Spleen (tissue), 7 donors: ENCODE data around the gene ONECUT2.

Experiments used
- POLR2A ChIP-seq, 3 donors: fragments of 450-650 bp; IDR thresholded peaks; one replicate each; pipeline ENCODE4 v1.5.1; 2017; ENCODE audit warnings: antibody characterized with exemption in 3 of 3, mild to moderate bottlenecking in 1 of 3
- POLR2AphosphoS5 ChIP-seq, 3 donors: sonication (generic); formaldehyde crosslinking; IDR thresholded peaks; one replicate each; pipeline ENCODE4 v1.5.1; 2017; ENCODE audit warnings: antibody characterized with exemption in 3 of 3
- TF ChIP-seq, protein P1 (sequence below), 11 experiments: fragments of 200-600 bp in 7 of 11; fragments of 450-650 bp in 4 of 11; sonication (generic) in 4 of 11; IDR thresholded peaks in 8 of 11; conservative IDR thresholded peaks in 3 of 11; 1 replicate in 7 of 11; 2 replicates in 4 of 11; pipeline versions ENCODE4 v1.4.0 to v1.8.0; 2016 to 2021; ENCODE audit warnings: antibody characterized with exemption in 11 of 11, inconsistent platforms in 4 of 11, mild to moderate bottlenecking in 1 of 11
- donor health status: DM: no; HTN: no; CAD: no; lungs with moderate emphysema.
- donor health status: DM: no; HTN: no; CAD: no.
- donor health status: DM: no; HTN: no; CAD: no.

GRCh38 chr18:57438743-57439608 is 3.8 kb downstream of the ONECUT2 start:
- TF ChIP-seq POLR2AphosphoS5 (IDR thresholded peaks at IDR 0.05) (no peak), POLR2A (IDR thresholded peaks at IDR 0.05) (no peak)
- TF ChIP-seq, protein P1, sequence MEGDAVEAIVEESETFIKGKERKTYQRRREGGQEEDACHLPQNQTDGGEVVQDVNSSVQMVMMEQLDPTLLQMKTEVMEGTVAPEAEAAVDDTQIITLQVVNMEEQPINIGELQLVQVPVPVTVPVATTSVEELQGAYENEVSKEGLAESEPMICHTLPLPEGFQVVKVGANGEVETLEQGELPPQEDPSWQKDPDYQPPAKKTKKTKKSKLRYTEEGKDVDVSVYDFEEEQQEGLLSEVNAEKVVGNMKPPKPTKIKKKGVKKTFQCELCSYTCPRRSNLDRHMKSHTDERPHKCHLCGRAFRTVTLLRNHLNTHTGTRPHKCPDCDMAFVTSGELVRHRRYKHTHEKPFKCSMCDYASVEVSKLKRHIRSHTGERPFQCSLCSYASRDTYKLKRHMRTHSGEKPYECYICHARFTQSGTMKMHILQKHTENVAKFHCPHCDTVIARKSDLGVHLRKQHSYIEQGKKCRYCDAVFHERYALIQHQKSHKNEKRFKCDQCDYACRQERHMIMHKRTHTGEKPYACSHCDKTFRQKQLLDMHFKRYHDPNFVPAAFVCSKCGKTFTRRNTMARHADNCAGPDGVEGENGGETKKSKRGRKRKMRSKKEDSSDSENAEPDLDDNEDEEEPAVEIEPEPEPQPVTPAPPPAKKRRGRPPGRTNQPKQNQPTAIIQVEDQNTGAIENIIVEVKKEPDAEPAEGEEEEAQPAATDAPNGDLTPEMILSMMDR (IDR thresholded peaks at IDR 0.05 in 8 of 11, conservative IDR thresholded peaks at IDR 0.05 in 3 of 11) = no peak
